Measurements from ENCODE around the gene NAB2. TPM values are rescaled to one million over a fixed set of nuclear protein-coding genes. Genes with fewer than 3 reads are reported as not detected.

Gene NAB2
- total RNA-seq, 1 donor from 2014 or later, result 32.0 TPM

DNA sequence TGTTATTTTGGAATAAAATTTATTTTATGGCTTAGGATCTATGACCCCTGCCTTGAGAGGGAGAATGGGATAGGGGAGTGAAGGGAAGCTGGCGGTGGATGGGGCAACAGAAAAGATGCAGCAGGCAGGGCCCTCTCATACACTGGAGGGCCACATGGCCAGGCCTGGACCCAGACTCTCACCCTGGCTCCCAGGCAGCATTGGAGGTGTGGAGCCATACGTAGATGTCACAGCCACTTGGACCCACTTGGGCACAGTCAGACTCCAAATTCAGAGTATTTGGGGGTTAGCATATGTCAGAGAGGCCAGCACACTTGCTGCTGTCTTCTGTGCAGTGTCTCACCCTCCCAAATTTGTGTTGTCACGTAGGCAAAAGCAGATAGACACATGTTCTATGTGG, 6.5 kb downstream of the NAB2 start:
- TF ChIP-seq, protein P1, sequence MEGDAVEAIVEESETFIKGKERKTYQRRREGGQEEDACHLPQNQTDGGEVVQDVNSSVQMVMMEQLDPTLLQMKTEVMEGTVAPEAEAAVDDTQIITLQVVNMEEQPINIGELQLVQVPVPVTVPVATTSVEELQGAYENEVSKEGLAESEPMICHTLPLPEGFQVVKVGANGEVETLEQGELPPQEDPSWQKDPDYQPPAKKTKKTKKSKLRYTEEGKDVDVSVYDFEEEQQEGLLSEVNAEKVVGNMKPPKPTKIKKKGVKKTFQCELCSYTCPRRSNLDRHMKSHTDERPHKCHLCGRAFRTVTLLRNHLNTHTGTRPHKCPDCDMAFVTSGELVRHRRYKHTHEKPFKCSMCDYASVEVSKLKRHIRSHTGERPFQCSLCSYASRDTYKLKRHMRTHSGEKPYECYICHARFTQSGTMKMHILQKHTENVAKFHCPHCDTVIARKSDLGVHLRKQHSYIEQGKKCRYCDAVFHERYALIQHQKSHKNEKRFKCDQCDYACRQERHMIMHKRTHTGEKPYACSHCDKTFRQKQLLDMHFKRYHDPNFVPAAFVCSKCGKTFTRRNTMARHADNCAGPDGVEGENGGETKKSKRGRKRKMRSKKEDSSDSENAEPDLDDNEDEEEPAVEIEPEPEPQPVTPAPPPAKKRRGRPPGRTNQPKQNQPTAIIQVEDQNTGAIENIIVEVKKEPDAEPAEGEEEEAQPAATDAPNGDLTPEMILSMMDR (IDR thresholded peaks at IDR 0.05; ENCODE audit: insufficient read depth, low read length, poor library complexity, severe bottlenecking), result no peak
- no peaks in the 10 kb centered on the region for H3K27me3 ChIP-seq (ENCODE audit: control insufficient read depth, insufficient read depth, low read length)
- peaks cover 5% of the 10 kb centered on the region for H3K36me3 ChIP-seq (ENCODE audit: control insufficient read depth, insufficient read depth, low read length)
- no peak for DNase-seq (ENCODE audit: low read depth)
- no peak overlapping the region for H3K4me3 ChIP-seq (ENCODE audit: low read depth, low read length)

DNA sequence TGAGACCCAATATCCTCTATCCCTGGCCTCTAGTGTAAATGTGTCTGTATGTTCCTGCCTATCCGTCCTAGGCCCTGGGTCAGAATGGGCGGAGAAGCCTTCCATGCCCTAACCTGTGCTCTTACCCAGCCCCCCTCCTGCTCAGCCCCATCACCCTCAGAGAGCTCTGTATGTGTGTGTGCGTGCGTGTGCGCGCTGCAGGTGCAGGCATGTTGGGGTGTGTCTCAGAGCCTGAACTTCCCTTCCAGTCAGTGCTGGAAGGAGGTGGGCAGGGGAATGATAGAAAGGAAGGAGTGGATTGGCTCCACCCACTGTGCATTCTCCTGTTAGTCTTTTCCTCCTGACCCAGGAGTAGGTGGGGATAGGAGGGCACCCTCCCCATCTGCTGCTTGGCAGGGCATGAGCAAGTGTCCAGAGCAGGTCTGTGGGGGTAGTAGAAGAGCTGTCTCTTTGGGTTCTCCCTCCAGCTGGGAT, 7.2 kb downstream of the NAB2 start:
- TF ChIP-seq, protein P1 (IDR thresholded peaks at IDR 0.05; ENCODE audit: insufficient read depth, low read length, poor library complexity, severe bottlenecking), result no peak
- Histone ChIP-seq H3K4me3 (ENCODE audit: low read depth, low read length) (no peak overlapping the region), H3K27me3 (ENCODE audit: control insufficient read depth, insufficient read depth, low read length) (no peaks in the 10 kb centered on the region), H3K36me3 (ENCODE audit: control insufficient read depth, insufficient read depth, low read length) (peaks cover 5% of the 10 kb centered on the region)
- no peak for DNase-seq (ENCODE audit: low read depth)

DNA sequence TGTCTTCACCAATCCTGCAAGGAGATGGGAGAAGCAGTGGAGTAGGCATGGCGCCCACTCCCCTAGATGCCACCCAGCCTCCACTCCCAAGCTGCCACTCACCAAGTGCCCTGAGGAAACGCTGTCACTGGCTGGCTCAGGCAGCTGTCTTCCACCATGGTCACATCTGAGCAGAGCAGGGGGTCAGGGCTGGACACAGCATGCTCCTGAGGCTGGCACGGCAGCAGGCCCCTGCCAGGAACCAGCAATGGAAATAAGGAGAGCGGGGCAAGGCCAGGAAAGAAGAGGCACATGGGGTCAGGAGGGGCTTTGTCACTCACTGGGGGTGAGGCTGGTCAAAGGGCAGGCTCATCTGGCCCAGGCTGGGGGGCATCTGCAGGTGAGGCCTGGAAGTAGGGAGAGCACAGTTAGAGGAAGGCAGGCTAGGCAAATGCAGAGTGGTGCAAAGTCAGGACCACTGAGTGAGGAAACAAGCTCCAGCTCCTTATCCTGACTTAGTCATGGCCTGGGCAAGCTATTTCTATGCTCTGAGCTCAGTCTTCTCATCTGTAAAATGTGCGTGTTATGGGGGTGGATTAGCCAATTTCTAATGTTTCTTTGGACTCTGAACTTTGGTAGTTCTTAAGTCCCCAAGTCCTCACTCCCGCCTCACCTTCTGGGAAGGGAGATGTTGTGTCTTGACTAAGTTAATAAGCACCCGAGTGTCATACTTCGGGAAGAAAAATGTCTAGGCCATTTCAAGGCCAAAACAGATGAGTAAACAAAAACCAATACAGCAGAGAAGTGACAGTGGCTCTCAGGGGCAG, 8.0 kb downstream of the NAB2 start:
- Histone ChIP-seq H3K36me3 (ENCODE audit: control insufficient read depth, insufficient read depth, low read length) (peaks cover 5% of the 10 kb centered on the region), H3K4me3 (ENCODE audit: low read depth, low read length) (no peak overlapping the region), H3K27me3 (ENCODE audit: control insufficient read depth, insufficient read depth, low read length) (no peaks in the 10 kb centered on the region)
- DNase-seq (ENCODE audit: low read depth), result no peak
- TF ChIP-seq, protein P1 (IDR thresholded peaks at IDR 0.05; ENCODE audit: insufficient read depth, low read length, poor library complexity, severe bottlenecking), result no peak

DNA sequence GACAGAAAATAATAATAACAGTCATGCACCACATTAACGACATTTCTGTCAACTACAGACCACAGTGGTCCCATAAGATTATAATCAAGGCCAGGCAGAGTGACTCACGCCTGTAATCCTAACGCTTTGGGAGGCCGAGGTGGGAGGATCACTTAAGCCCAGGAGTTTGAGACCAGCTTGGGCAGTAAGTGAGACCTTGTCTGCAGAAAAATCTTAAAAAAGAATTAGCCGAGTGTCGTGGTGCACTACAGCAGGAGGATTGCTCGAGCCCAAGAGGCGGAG, 8.6 kb downstream of the NAB2 start:
- no peak for DNase-seq (ENCODE audit: low read depth)
- no peaks in the 10 kb centered on the region for H3K27me3 ChIP-seq (ENCODE audit: control insufficient read depth, insufficient read depth, low read length)
- TF ChIP-seq, protein P1 (IDR thresholded peaks at IDR 0.05; ENCODE audit: insufficient read depth, low read length, poor library complexity, severe bottlenecking), result no peak
- no peak overlapping the region for H3K4me3 ChIP-seq (ENCODE audit: low read depth, low read length)
- peaks cover 2% of the 10 kb centered on the region for H3K36me3 ChIP-seq (ENCODE audit: control insufficient read depth, insufficient read depth, low read length)

DNA sequence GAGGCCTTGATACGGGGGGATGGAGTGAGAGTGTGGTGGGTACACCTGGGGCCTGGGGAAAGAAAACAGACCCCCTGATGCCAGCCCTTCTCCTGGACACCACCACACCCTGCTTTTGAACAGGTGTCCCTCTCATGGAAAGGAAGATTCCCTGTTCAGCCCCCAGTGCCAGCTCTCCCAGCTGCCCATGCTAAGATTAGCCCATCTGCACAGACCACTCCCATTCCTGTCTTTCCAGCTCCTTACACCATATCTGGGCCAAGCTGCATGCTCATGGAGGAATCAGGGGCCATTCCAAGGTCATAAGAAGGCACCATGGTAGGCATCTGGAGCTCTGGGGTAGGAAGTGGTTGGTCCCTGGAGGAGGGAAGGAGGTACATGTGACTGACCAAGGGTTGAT, 9.6 kb downstream of the NAB2 start:
- no peak for DNase-seq (ENCODE audit: low read depth)
- H3K36me3 ChIP-seq (ENCODE audit: control insufficient read depth, insufficient read depth, low read length), result peaks cover 2% of the 10 kb centered on the region
- H3K27me3 ChIP-seq (ENCODE audit: control insufficient read depth, insufficient read depth, low read length), result no peaks in the 10 kb centered on the region
- no peak overlapping the region for H3K4me3 ChIP-seq (ENCODE audit: low read depth, low read length)
- TF ChIP-seq, protein P1 (IDR thresholded peaks at IDR 0.05; ENCODE audit: insufficient read depth, low read length, poor library complexity, severe bottlenecking), result no peak

Data from kidney epithelial cell (primary cell).